ENCODE data around the gene BACH2. TPM values are rescaled to one million over a fixed set of nuclear protein-coding genes. Genes with fewer than 3 reads are reported as not detected.

Gene BACH2
- total and polyA plus RNA-seq, 2 of the 8 experiments (the other 6 are each of a cell fraction or from before 2014, with no cell fraction given): 1.9 to 5.9 TPM

DNA sequence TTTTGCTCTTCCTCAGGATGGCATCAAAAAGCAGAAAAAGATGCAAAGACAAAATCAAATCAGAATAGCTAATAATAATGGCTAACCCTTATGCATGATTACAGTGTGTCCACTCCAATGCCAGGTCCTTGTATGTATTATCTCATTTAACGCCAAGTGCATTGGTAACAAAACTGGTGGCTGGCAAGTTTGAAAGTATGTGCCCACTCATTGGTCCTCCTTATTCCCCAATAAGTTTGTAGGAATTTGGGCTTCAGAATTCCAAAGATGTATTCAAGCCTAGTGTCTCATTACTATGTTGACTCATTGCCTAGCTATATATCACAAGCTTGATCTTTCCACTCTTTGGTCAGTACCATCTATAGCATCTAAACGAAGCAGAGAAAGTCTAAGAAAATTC lies 205.8 kb downstream of the BACH2 start (continued):
- TF ChIP-seq PHF8 (conservative IDR thresholded peaks at IDR 0.05; ENCODE audit: low read depth, low read length): no peak
- no peak for TF ChIP-seq NANOG (IDR thresholded peaks at IDR 0.05; ENCODE audit: insufficient read depth, low read depth, low read length, poor library complexity, severe bottlenecking)
- no peak for TF ChIP-seq YY1 (IDR thresholded peaks at IDR 0.05; ENCODE audit: low read depth, low read length)
- TF ChIP-seq SP4 (IDR thresholded peaks at IDR 0.05; ENCODE audit: low read length): no peak
- no peak for TF ChIP-seq TCF12 (IDR thresholded peaks at IDR 0.05; ENCODE audit: low read depth, low read length)
- TF ChIP-seq, protein P1, sequence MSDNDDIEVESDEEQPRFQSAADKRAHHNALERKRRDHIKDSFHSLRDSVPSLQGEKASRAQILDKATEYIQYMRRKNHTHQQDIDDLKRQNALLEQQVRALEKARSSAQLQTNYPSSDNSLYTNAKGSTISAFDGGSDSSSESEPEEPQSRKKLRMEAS (IDR thresholded peaks at IDR 0.05): no peak
- TF ChIP-seq CTBP2 (IDR thresholded peaks at IDR 0.05; ENCODE audit: borderline replicate concordance, insufficient read depth, insufficient read length, low read length): no peak
- no peak for TF ChIP-seq RNF2 (IDR thresholded peaks at IDR 0.05; ENCODE audit: borderline replicate concordance, low read depth, low read length, missing control alignments, poor library complexity, severe bottlenecking)
- TF ChIP-seq SRF (IDR thresholded peaks at IDR 0.05; ENCODE audit: low read depth, low read length): no peak
